Activated T-cell treated with anti-CD3 and anti-CD28 coated beads for 4 hours (primary cell): ENCODE measurements around the gene UNC13C.

Experiments used
- DNase-seq: peaks from one replicate; pipeline ENCODE4 v3.0.0-alpha.2; 2020

The UNC13C gene

GRCh38 chr15:54575586-54575985 is 597.3 kb downstream of the UNC13C start:
- no peak for DNase-seq

GRCh38 chr15:54576298-54576935 is 598.2 kb downstream of the UNC13C start:
- DNase-seq: no peak

GRCh38 chr15:54577476-54578250 is 599.4 kb downstream of the UNC13C start:
- no peak for DNase-seq

GRCh38 chr15:54579855-54580254 is 601.6 kb downstream of the UNC13C start:
- no peak for DNase-seq

GRCh38 chr15:54580643-54581042 is 602.4 kb downstream of the UNC13C start:
- DNase-seq: no peak

GRCh38 chr15:54582863-54583643 is 604.8 kb downstream of the UNC13C start:
- no peak for DNase-seq

GRCh38 chr15:54585063-54585462 is 606.8 kb downstream of the UNC13C start:
- DNase-seq: no peak

- no peak for DNase-seq
These were observed 615.9 kb downstream of the UNC13C start for GRCh38 chr15:54594115-54594514.

- DNase-seq: no peak
These were observed 621.1 kb downstream of the UNC13C start for GRCh38 chr15:54599386-54599785.

GRCh38 chr15:54605043-54605442 is 626.8 kb downstream of the UNC13C start:
- DNase-seq: no peak

GRCh38 chr15:54605556-54605955 is 627.3 kb downstream of the UNC13C start:
- no peak for DNase-seq

- no peak for DNase-seq
These were observed 630.9 kb downstream of the UNC13C start for GRCh38 chr15:54608876-54609835.

- no peak for DNase-seq
These were observed 639.9 kb downstream of the UNC13C start for GRCh38 chr15:54618120-54618519.

GRCh38 chr15:54619180-54619579 is 640.9 kb downstream of the UNC13C start:
- DNase-seq: no peak

- no peak for DNase-seq
These were observed 642.7 kb downstream of the UNC13C start for GRCh38 chr15:54620916-54621315.

- no peak for DNase-seq
These were observed 657.9 kb downstream of the UNC13C start for GRCh38 chr15:54636147-54636546.

- DNase-seq: no peak
These were observed 660.4 kb downstream of the UNC13C start for GRCh38 chr15:54638666-54639065.

- DNase-seq: no peak
These were observed 662.6 kb downstream of the UNC13C start for GRCh38 chr15:54640873-54641272.

GRCh38 chr15:54644796-54645195 is 666.6 kb downstream of the UNC13C start:
- DNase-seq: no peak

GRCh38 chr15:54659646-54660045 is 681.4 kb downstream of the UNC13C start:
- DNase-seq: no peak

GRCh38 chr15:54660356-54660755 is 682.1 kb downstream of the UNC13C start:
- DNase-seq: no peak

GRCh38 chr15:54675241-54675640 is 697.0 kb downstream of the UNC13C start:
- no peak for DNase-seq

GRCh38 chr15:54681584-54681983 is 703.3 kb downstream of the UNC13C start:
- no peak for DNase-seq
